A549 (cell line): ENCODE measurements around the gene PEA15. TPM values are rescaled to one million over a fixed set of nuclear protein-coding genes. Genes with fewer than 3 reads are reported as not detected.

Experiments used
- ATAC-seq, 2 experiments: fragments of 200-7000 bp in 1 of 2; fragments of >200 bp in 1 of 2; cut with Nextera tagmentation in 1 of 2; cut with Tn5 transposase in 1 of 2; 3 replicates each; pipeline versions ENCODE4 v1.8.0 to v1.9.1; 2018 to 2020; ENCODE audit warnings: mild to moderate bottlenecking in 1 of 2, moderate library complexity in 1 of 2
- CTCF ChIA-PET: fragments of 300-600 bp; sonication (Branson Sonifier 250); formaldehyde crosslinking; extraction: SDS; loops from one replicate; lab custom pipeline; 2021; ENCODE audit warnings: antibody characterized with exemption, inconsistent platforms; lab: Yijun Ruan, JAX
- POLR2A ChIA-PET: fragments of 350-600 bp; formaldehyde crosslinking; extraction: SDS; loops from one replicate; lab custom pipeline; 2021; ENCODE audit warnings: antibody characterized with exemption, inconsistent platforms; lab: Yijun Ruan, JAX
- DNase-seq, 2 experiments: peaks; one replicate each; pipeline versions ENCODE4 v3.0.0 to v3.0.0-alpha.2; 2011 to 2016; ENCODE audit warnings: low read depth in 1 of 2, low spot score in 1 of 2
- FAIRE-seq: peaks from 2 replicates; lab custom pipeline; 2011; peaks lifted over from hg19 to GRCh38; lab: Jason Lieb, UNC
- H3K27ac ChIP-seq, 2 experiments: fragments of >200 bp; sonication (Bioruptor Twin); formaldehyde crosslinking; 3 replicates each; pipeline ENCODE4 v1.5.1; 2016 to 2017
- H3K4me1 ChIP-seq: fragments of >200 bp; sonication (Bioruptor Twin); formaldehyde crosslinking; 3 replicates; pipeline ENCODE4 v1.6.1; 2016
- H3K4me2 ChIP-seq: fragments of >200 bp; sonication (Bioruptor Twin); formaldehyde crosslinking; 3 replicates; pipeline ENCODE4 v1.6.1; 2016
- H3K4me3 ChIP-seq: fragments of >200 bp; sonication (Bioruptor Twin); formaldehyde crosslinking; 3 replicates; pipeline ENCODE4 v1.5.1; 2016
- H3K9me3 ChIP-seq: fragments of >200 bp; sonication (Bioruptor Twin); formaldehyde crosslinking; 3 replicates; pipeline ENCODE4 v1.6.1; 2016
- ATOH8 ChIP-seq: fragments of 250-450 bp; sonication (Bioruptor Pico); IDR thresholded peaks from 2 replicates; pipeline ENCODE4 v1.5.0; 2020; ENCODE audit warnings: low read depth, mild to moderate bottlenecking, moderate library complexity
- EHF ChIP-seq: fragments of 250-450 bp; sonication (Bioruptor Pico); IDR thresholded peaks from 2 replicates; pipeline ENCODE4 v1.5.0; 2020; ENCODE audit warnings: mild to moderate bottlenecking
- ELK1 ChIP-seq: fragments of 150-350 bp; IDR thresholded peaks from 2 replicates; pipeline ENCODE4 v1.6.1; 2014; ENCODE audit warnings: low read depth, mild to moderate bottlenecking, low read length
- EP300 ChIP-seq, 2 experiments: fragments of >200 bp; sonication (Bioruptor Twin); formaldehyde crosslinking; IDR thresholded peaks; 2 replicates in 1 of 2; 3 replicates in 1 of 2; pipeline ENCODE4 v1.6.1; 2016 to 2017
- FOSB ChIP-seq: fragments of 250-450 bp; sonication (Bioruptor Pico); IDR thresholded peaks from 2 replicates; pipeline ENCODE4 v1.5.0; 2020; ENCODE audit warnings: mild to moderate bottlenecking, moderate library complexity
- FOSL2 ChIP-seq, 2 experiments: fragments of 450-650 bp in 1 of 2; fragments of >200 bp in 1 of 2; sonication (Bioruptor Twin) in 1 of 2; formaldehyde crosslinking; IDR thresholded peaks; 2 replicates each; pipeline versions ENCODE4 v1.5.0 to v1.6.1; 2016 to 2020; ENCODE audit warnings: mild to moderate bottlenecking in 1 of 2, moderate library complexity in 1 of 2
- FOXS1 ChIP-seq: fragments of 250-450 bp; sonication (Bioruptor Pico); IDR thresholded peaks from 2 replicates; pipeline ENCODE4 v1.5.0; 2020; ENCODE audit warnings: mild to moderate bottlenecking, moderate library complexity
- HES2 ChIP-seq: fragments of >200 bp; sonication (Bioruptor Twin); formaldehyde crosslinking; IDR thresholded peaks from 2 replicates; pipeline ENCODE4 v1.6.1; 2016
- HOXA7 ChIP-seq: fragments of 250-450 bp; sonication (Bioruptor Pico); IDR thresholded peaks from 2 replicates; pipeline ENCODE4 v1.5.0; 2020; ENCODE audit warnings: mild to moderate bottlenecking, moderate library complexity
- HOXB13 ChIP-seq: fragments of 250-450 bp; sonication (Bioruptor Pico); IDR thresholded peaks from 2 replicates; pipeline ENCODE4 v1.5.0; 2020; ENCODE audit warnings: low read depth, mild to moderate bottlenecking, moderate library complexity
- KDM1A ChIP-seq: fragments of 200-600 bp; sonication (generic); IDR thresholded peaks from 2 replicates; pipeline ENCODE4 v1.6.1; 2016; ENCODE audit warnings: low read depth, mild to moderate bottlenecking
- MAX ChIP-seq: IDR thresholded peaks from 2 replicates; pipeline ENCODE4 v1.6.1; 2012
- POLR2AphosphoS2 ChIP-seq: conservative IDR thresholded peaks from 2 replicates; pipeline ENCODE4 v1.6.1; 2012; ENCODE audit warnings: low read length, improper control_type of control experiment, inconsistent platforms
- RCOR1 ChIP-seq: fragments of 150-350 bp; IDR thresholded peaks from 2 replicates; pipeline ENCODE4 v1.6.1; 2014; ENCODE audit warnings: antibody characterized with exemption, low read length, low read depth
- RFX5 ChIP-seq: fragments of 450-650 bp; IDR thresholded peaks from 2 replicates; pipeline ENCODE4 v1.7.1; 2014; ENCODE audit warnings: antibody characterized with exemption, mild to moderate bottlenecking, moderate library complexity
- RNF2 ChIP-seq: fragments of 200-600 bp; sonication (generic); IDR thresholded peaks from 2 replicates; pipeline ENCODE4 v1.6.1; 2016; ENCODE audit warnings: low read depth, mild to moderate bottlenecking, antibody characterized with exemption, moderate library complexity, borderline replicate concordance
- SREBF2 ChIP-seq: fragments of 450-650 bp; IDR thresholded peaks from 2 replicates; pipeline ENCODE4 v1.6.1; 2014; ENCODE audit warnings: mild to moderate bottlenecking, moderate library complexity
- TFCP2L1 ChIP-seq: fragments of 250-450 bp; sonication (Bioruptor Pico); IDR thresholded peaks from 2 replicates; pipeline ENCODE4 v1.5.0; 2021; ENCODE audit warnings: mild to moderate bottlenecking
- USF2 ChIP-seq: fragments of 450-650 bp; IDR thresholded peaks from 2 replicates; pipeline ENCODE4 v1.6.1; 2014; ENCODE audit warnings: antibody characterized with exemption
- ZC3H11A ChIP-seq: fragments of 450-650 bp; IDR thresholded peaks from 2 replicates; pipeline ENCODE4 v1.6.1; 2014; ENCODE audit warnings: antibody characterized with exemption, mild to moderate bottlenecking
- ZSCAN20 ChIP-seq: fragments of 250-450 bp; sonication (Bioruptor Pico); IDR thresholded peaks from 2 replicates; pipeline ENCODE4 v1.8.0; 2022; ENCODE audit warnings: mild to moderate bottlenecking, moderate library complexity
- polyA plus RNA-seq, 4 experiments: library from polyadenylated mRNA; depleted of rRNA in 3 of 4; stranded (reverse); fragments of >200 nt; fragmentation: RNase III in 1 of 4; extraction: RNeasy Plus Mini Kit Qiagen cat#74134 plus additional on column Dnase treatment in 1 of 4; gene quantifications; 2 replicates in 3 of 4; 3 replicates in 1 of 4; pipeline ENCODE4 v1.2.3, GENCODE V29; 2011 to 2017
- TF ChIP-seq, protein P1 (sequence below): fragments of >200 bp; sonication (Bioruptor Twin); formaldehyde crosslinking; IDR thresholded peaks from 3 replicates; pipeline ENCODE4 v1.6.1; 2016
- TF ChIP-seq, protein P2 (sequence below): fragments of 250-450 bp; sonication (Bioruptor Pico); IDR thresholded peaks from 2 replicates; pipeline ENCODE4 v1.5.0; 2021; ENCODE audit warnings: mild to moderate bottlenecking, moderate library complexity, borderline replicate concordance

The PEA15 gene
- polyA plus RNA-seq, 2 of the 4 experiments (the other 2 are of a cell fraction) = 115 to 136 TPM

DNA sequence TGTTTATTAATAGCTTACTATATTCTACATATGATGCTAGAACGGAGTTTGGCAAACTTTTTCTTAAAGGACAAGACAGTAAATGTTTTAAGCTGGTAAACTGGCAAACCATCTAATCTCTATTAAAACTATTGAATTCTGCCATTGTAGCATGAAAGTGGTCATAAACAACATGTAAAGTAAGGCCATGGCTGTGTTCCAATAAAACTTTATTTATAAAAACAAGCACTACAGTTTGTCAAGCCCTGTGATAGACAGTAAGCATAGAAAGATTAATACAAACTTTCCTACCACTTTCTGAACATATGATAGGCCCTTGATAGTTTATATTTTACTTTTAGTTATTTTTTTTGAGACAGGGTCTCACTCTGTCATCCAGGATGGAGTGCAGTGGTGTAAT is 22.4 kb downstream of the PEA15 start (continued):
- TF ChIP-seq FOSL2 (IDR thresholded peaks at IDR 0.05) (no peak), FOSL2 (CRISPR knock-in tag; IDR thresholded peaks at IDR 0.05) (no peak), ZSCAN20 (no peak), SREBF2 (no peak), FOSB (no peak), EHF (CRISPR knock-in tag) (no peak), RFX5 (no peak), FOXS1 (no peak), ZC3H11A (no peak)

- Histone ChIP-seq H3K4me1 (no peaks in the 10 kb centered on the region), H3K4me3 (no peak overlapping the region), H3K27ac (no peak overlapping the region), H3K9me3 (no peaks in the 10 kb centered on the region), H3K4me2 (no peak overlapping the region)
- TF ChIP-seq EP300 (IDR thresholded peaks at IDR 0.05) (no peak), RNF2 (no peak), HES2 (no peak), POLR2AphosphoS2 (no peak), RCOR1 (no peak), FOSL2 (IDR thresholded peaks at IDR 0.05) (no peak), FOSL2 (CRISPR knock-in tag; IDR thresholded peaks at IDR 0.05) (no peak), USF2 (no peak), MAX (no peak), FOXS1 (no peak)
- TF ChIP-seq, protein P1, sequence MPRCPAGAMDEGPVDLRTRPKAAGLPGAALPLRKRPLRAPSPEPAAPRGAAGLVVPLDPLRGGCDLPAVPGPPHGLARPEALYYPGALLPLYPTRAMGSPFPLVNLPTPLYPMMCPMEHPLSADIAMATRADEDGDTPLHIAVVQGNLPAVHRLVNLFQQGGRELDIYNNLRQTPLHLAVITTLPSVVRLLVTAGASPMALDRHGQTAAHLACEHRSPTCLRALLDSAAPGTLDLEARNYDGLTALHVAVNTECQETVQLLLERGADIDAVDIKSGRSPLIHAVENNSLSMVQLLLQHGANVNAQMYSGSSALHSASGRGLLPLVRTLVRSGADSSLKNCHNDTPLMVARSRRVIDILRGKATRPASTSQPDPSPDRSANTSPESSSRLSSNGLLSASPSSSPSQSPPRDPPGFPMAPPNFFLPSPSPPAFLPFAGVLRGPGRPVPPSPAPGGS = no peak
- no peak for ATAC-seq
- POLR2A ChIA-PET = no interaction called here
- FAIRE-seq = no peak
- no peak for DNase-seq
- CTCF ChIA-PET = interaction anchor here (0.6 to 5.4 kb wide), 9 partner anchors 9 to 1661 kb away, joined by 3 to 26 read pairs (median 5); no protein-coding TSS in a partner anchor
Measured at GRCh38 chr1:160228431-160228830, 23.2 kb downstream of the PEA15 start.

DNA sequence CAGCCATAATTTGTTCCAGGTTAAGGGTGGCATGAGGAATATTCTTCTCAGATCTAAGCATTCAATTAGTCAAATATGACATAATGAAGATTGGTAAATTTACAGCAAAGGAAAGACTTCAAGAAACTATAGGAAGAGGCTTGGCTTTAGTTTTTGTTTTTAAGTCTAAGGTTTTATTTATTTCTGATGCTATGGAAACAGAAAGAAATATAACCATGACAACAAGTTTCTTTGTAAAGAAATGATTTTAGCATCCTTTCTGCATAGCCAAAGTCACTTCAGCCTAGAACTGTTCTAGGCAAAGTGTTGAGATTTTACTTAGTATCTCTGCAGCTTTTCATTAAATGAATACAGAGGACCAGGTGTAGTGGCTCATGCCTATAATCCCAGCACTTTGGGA is 27.7 kb downstream of the PEA15 start:
- no peak overlapping the region for H3K4me3 ChIP-seq
- no peak for ATAC-seq
- POLR2A ChIA-PET = no interaction called here

More for the DNA sequence above, 27.7 kb downstream of the PEA15 start:
- TF ChIP-seq ATOH8 (CRISPR knock-in tag) (no peak), RNF2 (no peak), MAX (no peak), HOXA7 (no peak), KDM1A (no peak), TFCP2L1 (no peak), HOXB13 (CRISPR knock-in tag) (no peak), POLR2AphosphoS2 (no peak), ELK1 (no peak), FOSB (no peak), ZC3H11A (no peak)
- TF ChIP-seq, protein P2, sequence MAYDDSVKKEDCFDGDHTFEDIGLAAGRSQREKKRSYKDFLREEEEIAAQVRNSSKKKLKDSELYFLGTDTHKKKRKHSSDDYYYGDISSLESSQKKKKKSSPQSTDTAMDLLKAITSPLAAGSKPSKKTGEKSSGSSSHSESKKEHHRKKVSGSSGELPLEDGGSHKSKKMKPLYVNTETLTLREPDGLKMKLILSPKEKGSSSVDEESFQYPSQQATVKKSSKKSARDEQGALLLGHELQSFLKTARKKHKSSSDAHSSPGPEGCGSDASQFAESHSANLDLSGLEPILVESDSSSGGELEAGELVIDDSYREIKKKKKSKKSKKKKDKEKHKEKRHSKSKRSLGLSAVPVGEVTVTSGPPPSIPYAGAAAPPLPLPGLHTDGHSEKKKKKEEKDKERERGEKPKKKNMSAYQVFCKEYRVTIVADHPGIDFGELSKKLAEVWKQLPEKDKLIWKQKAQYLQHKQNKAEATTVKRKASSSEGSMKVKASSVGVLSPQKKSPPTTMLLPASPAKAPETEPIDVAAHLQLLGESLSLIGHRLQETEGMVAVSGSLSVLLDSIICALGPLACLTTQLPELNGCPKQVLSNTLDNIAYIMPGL (CRISPR knock-in tag) = no peak
- CTCF ChIA-PET = interaction anchor here (0.6 to 5.4 kb wide), 9 partner anchors 9 to 132 kb away, joined by 3 to 24 read pairs (median 5); no protein-coding TSS in a partner anchor
- no peak overlapping the region for H3K27ac ChIP-seq
- H3K4me2 ChIP-seq = no peak overlapping the region
- DNase-seq (no peak), FAIRE-seq (no peak)
- H3K9me3 ChIP-seq = no peaks in the 10 kb centered on the region
- H3K4me1 ChIP-seq = no peaks in the 10 kb centered on the region
